ENCODE data around the gene COX8A.

COX8A gene

DNA sequence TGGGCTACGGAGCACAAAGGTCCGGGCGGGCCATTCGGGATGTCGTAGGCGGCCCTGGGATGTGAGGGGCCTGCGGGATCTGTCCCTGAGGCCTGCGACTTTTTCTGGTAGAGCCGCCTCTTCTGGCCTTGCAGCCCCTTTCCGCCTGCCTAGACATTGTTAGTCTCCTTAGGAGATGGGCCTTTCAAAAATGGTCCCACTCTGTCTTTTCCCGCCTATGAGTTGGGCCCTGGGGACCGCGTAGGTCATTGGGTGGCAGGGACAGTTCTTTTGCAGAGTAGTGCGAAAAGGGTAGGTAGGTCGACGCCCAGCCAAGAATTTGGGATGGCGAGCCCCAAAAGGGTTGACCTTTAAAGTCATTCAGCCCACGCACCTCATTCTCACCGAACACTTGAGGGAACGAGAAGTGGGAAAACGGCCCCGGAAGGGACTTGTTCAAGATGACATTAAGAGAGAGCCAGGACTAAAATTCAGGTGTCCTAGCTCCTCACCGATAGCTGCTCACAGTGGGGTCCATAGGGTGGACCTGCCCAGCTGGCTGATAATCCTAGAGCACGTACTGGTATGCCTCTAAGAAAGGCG is 12.6 kb downstream of the COX8A start:
- TF ChIP-seq, protein P1, sequence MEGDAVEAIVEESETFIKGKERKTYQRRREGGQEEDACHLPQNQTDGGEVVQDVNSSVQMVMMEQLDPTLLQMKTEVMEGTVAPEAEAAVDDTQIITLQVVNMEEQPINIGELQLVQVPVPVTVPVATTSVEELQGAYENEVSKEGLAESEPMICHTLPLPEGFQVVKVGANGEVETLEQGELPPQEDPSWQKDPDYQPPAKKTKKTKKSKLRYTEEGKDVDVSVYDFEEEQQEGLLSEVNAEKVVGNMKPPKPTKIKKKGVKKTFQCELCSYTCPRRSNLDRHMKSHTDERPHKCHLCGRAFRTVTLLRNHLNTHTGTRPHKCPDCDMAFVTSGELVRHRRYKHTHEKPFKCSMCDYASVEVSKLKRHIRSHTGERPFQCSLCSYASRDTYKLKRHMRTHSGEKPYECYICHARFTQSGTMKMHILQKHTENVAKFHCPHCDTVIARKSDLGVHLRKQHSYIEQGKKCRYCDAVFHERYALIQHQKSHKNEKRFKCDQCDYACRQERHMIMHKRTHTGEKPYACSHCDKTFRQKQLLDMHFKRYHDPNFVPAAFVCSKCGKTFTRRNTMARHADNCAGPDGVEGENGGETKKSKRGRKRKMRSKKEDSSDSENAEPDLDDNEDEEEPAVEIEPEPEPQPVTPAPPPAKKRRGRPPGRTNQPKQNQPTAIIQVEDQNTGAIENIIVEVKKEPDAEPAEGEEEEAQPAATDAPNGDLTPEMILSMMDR (IDR thresholded peaks at IDR 0.05; ENCODE audit: low read depth, low read length, missing control alignments) = no peak
- DNase-seq (ENCODE audit: low read depth) = no peak
- peak overlapping the region; percentile 91 for H3K4me3 ChIP-seq (ENCODE audit: low read depth, low read length)

DNA sequence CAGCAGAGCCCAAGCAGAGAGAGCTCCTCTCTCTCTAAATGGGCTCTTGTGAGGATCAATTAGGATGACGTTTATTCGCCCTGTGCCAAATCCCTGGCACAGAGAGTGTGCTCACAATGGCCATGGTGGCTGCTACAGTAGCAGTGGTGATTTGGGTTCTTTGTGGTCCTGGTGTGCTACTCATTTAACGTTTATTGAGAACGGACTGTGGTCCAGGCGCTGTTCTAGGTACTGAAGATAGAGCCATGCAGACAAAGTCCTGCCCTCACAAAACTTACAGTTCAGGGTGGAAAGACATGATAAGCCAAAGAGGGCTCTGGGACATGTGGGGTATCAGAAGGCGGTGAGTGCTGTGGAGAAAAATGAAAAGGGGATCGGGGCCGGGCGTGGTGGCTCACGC is 17.1 kb downstream of the COX8A start:
- no peak for DNase-seq (ENCODE audit: low read depth)
- TF ChIP-seq, protein P1 (IDR thresholded peaks at IDR 0.05; ENCODE audit: low read depth, low read length, missing control alignments) = no peak
- H3K4me3 ChIP-seq (ENCODE audit: low read depth, low read length) = no peak overlapping the region

DNA sequence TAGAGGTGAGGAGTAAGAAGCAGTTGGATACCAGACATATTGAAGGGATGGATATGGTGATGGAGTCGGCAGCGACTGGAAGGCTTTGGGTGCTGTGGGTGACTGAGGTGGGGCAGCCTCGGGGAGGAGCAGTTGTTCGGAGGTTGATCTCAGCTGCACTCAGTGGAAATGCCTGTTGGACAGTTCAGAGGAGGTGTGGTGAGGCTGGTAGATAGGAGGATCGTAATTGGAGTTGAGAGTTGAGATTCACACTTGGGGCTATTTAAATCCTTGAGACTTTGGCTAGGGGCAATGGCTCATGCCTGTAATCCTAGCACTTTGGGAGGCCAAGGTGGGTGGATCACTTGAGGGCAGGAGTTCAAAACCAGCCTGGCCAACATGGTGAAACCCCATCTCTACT is 18.7 kb downstream of the COX8A start:
- no peak overlapping the region for H3K4me3 ChIP-seq (ENCODE audit: low read depth, low read length)
- TF ChIP-seq, protein P1 (IDR thresholded peaks at IDR 0.05; ENCODE audit: low read depth, low read length, missing control alignments) = no peak
- no peak for DNase-seq (ENCODE audit: low read depth)

DNA sequence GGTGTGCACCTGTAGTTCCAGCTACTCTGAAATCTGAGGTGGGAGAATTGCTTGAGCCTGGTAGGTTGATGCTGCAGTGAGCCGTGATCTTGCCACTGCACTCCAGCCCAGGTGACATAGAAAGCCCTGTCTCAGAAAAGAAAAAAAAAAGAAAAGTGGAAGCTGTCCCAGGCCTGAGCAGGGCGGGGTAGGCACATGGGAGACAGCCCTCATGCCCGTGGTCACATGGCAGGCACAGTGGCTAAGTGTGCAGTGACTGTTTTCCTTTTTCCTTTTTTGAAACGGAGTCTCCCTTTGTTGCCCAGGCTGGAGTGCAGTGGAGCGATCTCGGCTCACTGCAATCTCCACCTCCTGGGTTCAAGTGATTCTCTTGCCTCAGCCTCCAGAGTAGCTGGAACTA is 19.6 kb downstream of the COX8A start:
- TF ChIP-seq, protein P1 (IDR thresholded peaks at IDR 0.05; ENCODE audit: low read depth, low read length, missing control alignments) = no peak
- no peak overlapping the region for H3K4me3 ChIP-seq (ENCODE audit: low read depth, low read length)
- no peak for DNase-seq (ENCODE audit: low read depth)

DNA sequence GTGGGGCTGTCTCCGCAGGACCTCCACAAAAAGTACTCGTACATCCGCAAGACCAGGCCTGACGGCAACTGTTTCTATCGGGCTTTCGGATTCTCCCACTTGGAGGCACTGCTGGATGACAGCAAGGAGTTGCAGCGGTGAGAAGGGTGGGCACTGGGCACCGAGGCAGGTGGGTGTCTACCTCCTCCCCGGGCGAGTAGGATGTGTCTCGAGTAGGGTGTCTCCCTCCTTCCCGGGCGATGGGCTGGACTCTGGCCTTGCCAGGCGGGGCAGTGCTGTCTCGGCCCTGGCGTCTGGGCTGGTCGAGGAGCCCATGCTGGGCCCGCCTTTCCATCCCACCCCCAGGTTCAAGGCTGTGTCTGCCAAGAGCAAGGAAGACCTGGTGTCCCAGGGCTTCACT is 22.1 kb downstream of the COX8A start:
- no peak overlapping the region for H3K4me3 ChIP-seq (ENCODE audit: low read depth, low read length)
- DNase-seq (ENCODE audit: low read depth) = no peak
- TF ChIP-seq, protein P1 (IDR thresholded peaks at IDR 0.05; ENCODE audit: low read depth, low read length, missing control alignments) = no peak

DNA sequence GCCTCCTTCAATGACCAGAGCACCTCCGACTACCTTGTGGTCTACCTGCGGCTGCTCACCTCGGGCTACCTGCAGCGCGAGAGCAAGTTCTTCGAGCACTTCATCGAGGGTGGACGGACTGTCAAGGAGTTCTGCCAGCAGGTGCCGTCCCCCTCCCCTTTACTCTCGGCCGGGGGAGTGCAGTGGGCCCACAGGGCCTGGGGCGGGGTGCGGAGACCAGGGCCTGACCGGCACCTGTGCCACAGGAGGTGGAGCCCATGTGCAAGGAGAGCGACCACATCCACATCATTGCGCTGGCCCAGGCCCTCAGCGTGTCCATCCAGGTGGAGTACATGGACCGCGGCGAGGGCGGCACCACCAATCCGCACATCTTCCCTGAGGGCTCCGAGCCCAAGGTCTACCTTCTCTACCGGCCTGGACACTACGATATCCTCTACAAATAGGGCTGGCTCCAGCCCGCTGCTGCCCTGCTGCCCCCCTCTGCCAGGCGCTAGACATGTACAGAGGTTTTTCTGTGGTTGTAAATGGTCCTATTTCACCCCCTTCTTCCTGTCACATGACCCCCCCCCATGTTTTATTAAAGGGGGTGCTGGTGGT is 22.8 kb downstream of the COX8A start:
- no peak overlapping the region for H3K4me3 ChIP-seq (ENCODE audit: low read depth, low read length)
- DNase-seq (ENCODE audit: low read depth) = no peak
- TF ChIP-seq, protein P1 (IDR thresholded peaks at IDR 0.05; ENCODE audit: low read depth, low read length, missing control alignments) = no peak

DNA sequence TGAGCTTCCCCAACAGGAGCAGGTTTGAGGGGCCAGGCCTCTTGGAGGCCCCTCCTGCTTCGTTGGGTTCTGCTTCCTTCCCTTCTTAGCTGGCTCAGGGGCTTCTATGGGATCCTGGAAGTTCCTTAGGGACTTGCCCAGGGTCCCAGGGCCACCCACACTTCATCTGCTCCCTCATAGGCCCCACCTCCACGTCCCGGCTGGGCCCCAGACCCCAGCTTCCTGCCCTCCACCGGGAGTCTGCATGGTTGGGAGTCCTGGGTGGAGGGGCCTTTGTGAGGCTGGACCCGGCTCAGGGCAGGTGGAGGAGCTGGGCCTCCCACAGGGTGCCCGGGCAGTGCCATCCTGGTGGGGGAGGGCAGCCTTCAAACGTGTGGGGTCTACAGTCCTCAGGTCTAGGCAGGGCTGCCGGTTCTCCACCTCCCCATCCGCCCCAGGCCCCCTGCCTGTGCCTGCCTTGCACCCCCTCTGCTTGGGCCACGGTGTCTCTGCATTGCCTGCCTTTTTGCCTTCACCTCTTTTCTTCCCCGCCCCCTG is 23.4 kb downstream of the COX8A start:
- DNase-seq (ENCODE audit: low read depth) = no peak
- H3K4me3 ChIP-seq (ENCODE audit: low read depth, low read length) = no peak overlapping the region
- TF ChIP-seq, protein P1 (IDR thresholded peaks at IDR 0.05; ENCODE audit: low read depth, low read length, missing control alignments) = no peak

All from GM12864 (cell line).